NCI-H2107 treated with DMSO at 0.1 percent for 48 hours (cell line): Measurements from ENCODE around the gene DIAPH2.
A peak's percentile ranks its signal among the peaks of the same experiment; 100 is the strongest.

Source experiments
- DNase-seq: peaks from one replicate; lab custom pipeline; 2025; ENCODE audit not compliant: unreplicated experiment; lab: John Stamatoyannopoulos, UW

DIAPH2 gene

GRCh38 chrX:97531825-97532224 is 847.2 kb downstream of the DIAPH2 start:
- no peak for DNase-seq

GRCh38 chrX:97538745-97539144 is 854.1 kb downstream of the DIAPH2 start:
- DNase-seq, result no peak

- no peak for DNase-seq
These were observed 855.4 kb downstream of the DIAPH2 start for GRCh38 chrX:97539970-97540519.

GRCh38 chrX:97547877-97548578 is 863.4 kb downstream of the DIAPH2 start:
- DNase-seq, result no peak

- no peak for DNase-seq
These were observed 867.2 kb downstream of the DIAPH2 start for GRCh38 chrX:97551821-97552220.

GRCh38 chrX:97553833-97554232 is 869.2 kb downstream of the DIAPH2 start:
- DNase-seq, result no peak

- DNase-seq, result no peak
These were observed 871.7 kb downstream of the DIAPH2 start for GRCh38 chrX:97556359-97556758.

GRCh38 chrX:97563531-97564133 is 879.0 kb downstream of the DIAPH2 start:
- peak; percentile 75 for DNase-seq

- DNase-seq, result no peak
These were observed 879.9 kb downstream of the DIAPH2 start for GRCh38 chrX:97564496-97564895.

GRCh38 chrX:97587171-97587570 is 902.5 kb downstream of the DIAPH2 start:
- no peak for DNase-seq

- no peak for DNase-seq
These were observed 910.1 kb downstream of the DIAPH2 start for GRCh38 chrX:97594646-97595224.

- DNase-seq, result no peak
These were observed 913.3 kb downstream of the DIAPH2 start for GRCh38 chrX:97597954-97598353.

GRCh38 chrX:97602465-97603258 is 918.0 kb downstream of the DIAPH2 start:
- DNase-seq, result no peak

GRCh38 chrX:97605271-97605670 is 920.6 kb downstream of the DIAPH2 start:
- no peak for DNase-seq

GRCh38 chrX:97609357-97609756 is 924.7 kb downstream of the DIAPH2 start:
- DNase-seq, result no peak

- DNase-seq, result no peak
These were observed 925.3 kb downstream of the DIAPH2 start for GRCh38 chrX:97609938-97610337.

- no peak for DNase-seq
These were observed 932.4 kb downstream of the DIAPH2 start for GRCh38 chrX:97616883-97617530.

- no peak for DNase-seq
These were observed 934.9 kb downstream of the DIAPH2 start for GRCh38 chrX:97619499-97619898.

- DNase-seq, result no peak
These were observed 937.5 kb downstream of the DIAPH2 start for GRCh38 chrX:97622111-97622510.

GRCh38 chrX:97628326-97628725 is 943.7 kb downstream of the DIAPH2 start:
- no peak for DNase-seq
